Rectal smooth muscle tissue (tissue), 1 donor: ENCODE data around the gene TNKS1BP1.
"Not testable (repeated sequence)": the region's sequence is repeated elsewhere in the genome, so short reads cannot be mapped to it uniquely, and the experiment has no call there.

Experiments
- H3K27ac ChIP-seq: one replicate; pipeline ENCODE4 v1.7.0; 2013; ENCODE audit warnings: low read depth, low read length, inconsistent platforms
- H3K27me3 ChIP-seq: one replicate; pipeline ENCODE4 v1.7.0; 2013; ENCODE audit warnings: low read length; ENCODE audit not compliant: control insufficient read depth, insufficient read depth
- H3K36me3 ChIP-seq: one replicate; pipeline ENCODE4 v1.7.0; 2013; ENCODE audit warnings: low read length; ENCODE audit not compliant: control insufficient read depth, insufficient read depth
- H3K4me1 ChIP-seq: one replicate; pipeline ENCODE4 v1.7.0; 2013; ENCODE audit warnings: low read length; ENCODE audit not compliant: control insufficient read depth, insufficient read depth
- H3K4me3 ChIP-seq: one replicate; pipeline ENCODE4 v1.7.0; 2013; ENCODE audit warnings: low read length
- H3K9ac ChIP-seq: one replicate; pipeline ENCODE4 v1.7.0; 2013; ENCODE audit warnings: low read length

The TNKS1BP1 gene

GRCh38 chr11:57283231-57283990, 41.3 kb downstream of the TNKS1BP1 start:
- Histone ChIP-seq H3K36me3 (no peaks in the 10 kb centered on the region), H3K4me3 (no peak overlapping the region), H3K9ac (no peak overlapping the region), H3K27ac (no peak overlapping the region), H3K4me1 (no peaks in the 10 kb centered on the region), H3K27me3 (no peaks in the 10 kb centered on the region)

GRCh38 chr11:57281546-57281945, 43.2 kb downstream of the TNKS1BP1 start:
- not testable (repeated sequence) for H3K36me3 ChIP-seq, H3K4me3 ChIP-seq, H3K27me3 ChIP-seq, H3K4me1 ChIP-seq, H3K9ac ChIP-seq, H3K27ac ChIP-seq

- Histone ChIP-seq H3K36me3 (no peaks in the 10 kb centered on the region), H3K4me1 (peaks cover 3% of the 10 kb centered on the region), H3K4me3 (no peak overlapping the region), H3K9ac (no peak overlapping the region), H3K27ac (no peak overlapping the region), H3K27me3 (no peaks in the 10 kb centered on the region)
These were observed 45.6 kb downstream of the TNKS1BP1 start for GRCh38 chr11:57279116-57279515.

GRCh38 chr11:57278721-57279095, 46.0 kb downstream of the TNKS1BP1 start:
- H3K4me3 ChIP-seq, result no peak overlapping the region
- H3K9ac ChIP-seq, result no peak overlapping the region
- no peaks in the 10 kb centered on the region for H3K36me3 ChIP-seq
- peaks cover 3% of the 10 kb centered on the region for H3K4me1 ChIP-seq
- H3K27ac ChIP-seq, result no peak overlapping the region
- no peaks in the 10 kb centered on the region for H3K27me3 ChIP-seq

GRCh38 chr11:57277845-57278720, 46.7 kb downstream of the TNKS1BP1 start:
- H3K27ac ChIP-seq, result no peak overlapping the region
- peaks cover 3% of the 10 kb centered on the region for H3K4me1 ChIP-seq
- H3K27me3 ChIP-seq, result no peaks in the 10 kb centered on the region
- peak overlapping the region; percentile 54 for H3K4me3 ChIP-seq
- no peaks in the 10 kb centered on the region for H3K36me3 ChIP-seq
- no peak overlapping the region for H3K9ac ChIP-seq

- no peak overlapping the region for H3K4me3 ChIP-seq
- no peak overlapping the region for H3K27ac ChIP-seq
- no peaks in the 10 kb centered on the region for H3K27me3 ChIP-seq
- H3K9ac ChIP-seq, result no peak overlapping the region
- no peaks in the 10 kb centered on the region for H3K36me3 ChIP-seq
- peaks cover 3% of the 10 kb centered on the region for H3K4me1 ChIP-seq
These were observed 47.6 kb downstream of the TNKS1BP1 start for GRCh38 chr11:57276971-57277675.

GRCh38 chr11:57276169-57276970, 48.4 kb downstream of the TNKS1BP1 start:
- H3K27ac ChIP-seq, result no peak overlapping the region

GRCh38 chr11:57275582-57275981, 49.2 kb downstream of the TNKS1BP1 start:
- Histone ChIP-seq H3K4me3 (no peak overlapping the region), H3K9ac (no peak overlapping the region), H3K27me3 (no peaks in the 10 kb centered on the region), H3K27ac (no peak overlapping the region), H3K4me1 (peaks cover 3% of the 10 kb centered on the region), H3K36me3 (no peaks in the 10 kb centered on the region)

More at GRCh38 chr11:57276169-57276970, 48.4 kb downstream of the TNKS1BP1 start:
- Histone ChIP-seq H3K4me1 (peaks cover 3% of the 10 kb centered on the region), H3K9ac (no peak overlapping the region), H3K36me3 (no peaks in the 10 kb centered on the region), H3K27me3 (no peaks in the 10 kb centered on the region), H3K4me3 (no peak overlapping the region)

GRCh38 chr11:57274904-57275498, 49.8 kb downstream of the TNKS1BP1 start:
- Histone ChIP-seq H3K9ac (no peak overlapping the region), H3K4me1 (peaks cover 3% of the 10 kb centered on the region), H3K27me3 (no peaks in the 10 kb centered on the region), H3K27ac (no peak overlapping the region), H3K36me3 (no peaks in the 10 kb centered on the region), H3K4me3 (no peak overlapping the region)

- Histone ChIP-seq H3K9ac (no peak overlapping the region), H3K4me1 (peaks cover 3% of the 10 kb centered on the region), H3K4me3 (no peak overlapping the region), H3K27me3 (no peaks in the 10 kb centered on the region), H3K27ac (no peak overlapping the region), H3K36me3 (no peaks in the 10 kb centered on the region)
These were observed 51.2 kb downstream of the TNKS1BP1 start for GRCh38 chr11:57273448-57274058.

GRCh38 chr11:57269571-57270021, 55.2 kb downstream of the TNKS1BP1 start:
- H3K27me3 ChIP-seq, result no peaks in the 10 kb centered on the region
- no peaks in the 10 kb centered on the region for H3K4me1 ChIP-seq
- H3K36me3 ChIP-seq, result no peaks in the 10 kb centered on the region
- no peak overlapping the region for H3K9ac ChIP-seq
- no peak overlapping the region for H3K4me3 ChIP-seq
- no peak overlapping the region for H3K27ac ChIP-seq
